K562 (cell line): Measurements from ENCODE around the gene RAP1GAP2. TPM values are rescaled to one million over a fixed set of nuclear protein-coding genes. Genes with fewer than 3 reads are reported as not detected.

Source experiments
- ATAC-seq: fragments of 200-7000 bp; cut with Tn5 transposase; 3 replicates; pipeline ENCODE4 v1.9.1; 2020; ENCODE audit warnings: moderate library complexity
- BruUV-seq: library from RNA; stranded (reverse); fragments of 400-500 nt; replicated peaks from 2 replicates; lab custom pipeline; 2021; lab: Mats Ljungman, UMichigan
- CTCF ChIA-PET: fragments of 300-600 bp; formaldehyde crosslinking; extraction: SDS; loops from one replicate; lab custom pipeline; 2021; ENCODE audit warnings: low intra/inter-chr PET ratio; lab: Yijun Ruan, JAX
- POLR2A ChIA-PET: fragments of 300-600, 350-650 bp; sonication (Branson Sonifier 250); formaldehyde crosslinking; extraction: SDS; loops from one replicate; lab custom pipeline; 2021; ENCODE audit warnings: antibody characterized with exemption, inconsistent platforms; lab: Yijun Ruan, JAX
- DNase-seq, 4 experiments: peaks; one replicate each; pipeline versions ENCODE4 v3.0.0 to v3.0.0-alpha.2; 2011 to 2018; ENCODE audit warnings: low spot score in 3 of 4, mixed read lengths in 3 of 4; ENCODE audit errors: extremely low read depth in 1 of 4
- FAIRE-seq: peaks from 2 replicates; lab custom pipeline; 2011; peaks lifted over from hg19 to GRCh38; lab: Jason Lieb, UNC
- H2AFZ ChIP-seq: 2 replicates; pipeline ENCODE4 v1.6.0; 2011; ENCODE audit warnings: low read depth, low read length, control low read depth, inconsistent platforms
- H3K27ac ChIP-seq: fragments of 200-600 bp; 3 replicates; pipeline ENCODE4 v1.8.0; 2011; ENCODE audit warnings: low read depth, mild to moderate bottlenecking, control low read depth, inconsistent platforms, low read length, moderate library complexity, mixed read lengths; ENCODE audit errors: extremely low read depth
- H3K27me3 ChIP-seq, 2 experiments: fragments of 300-600 bp in 1 of 2; 2 replicates in 1 of 2; 3 replicates in 1 of 2; pipeline versions ENCODE4 v1.6.0 to v1.8.0; 2011; ENCODE audit warnings: inconsistent platforms in 2 of 2, low read length in 2 of 2, mild to moderate bottlenecking in 1 of 2, mixed read lengths in 1 of 2, moderate library complexity in 1 of 2; ENCODE audit not compliant: control insufficient read depth in 2 of 2, insufficient read depth in 2 of 2
- H3K36me3 ChIP-seq: fragments of 300-600 bp; 3 replicates; pipeline ENCODE4 v1.8.0; 2011; ENCODE audit warnings: mild to moderate bottlenecking, low read length, inconsistent platforms; ENCODE audit not compliant: control insufficient read depth, insufficient read depth
- H3K4me1 ChIP-seq, 2 experiments: fragments of 200-600 bp in 1 of 2; replicated peaks in 1 of 2; 2 replicates in 1 of 2; 3 replicates in 1 of 2; pipeline versions ENCODE4 v1.5.1 to v1.8.0; 2011; ENCODE audit warnings: inconsistent platforms in 2 of 2, low read length in 2 of 2, mild to moderate bottlenecking in 1 of 2, mixed read lengths in 1 of 2, moderate library complexity in 1 of 2; ENCODE audit not compliant: control insufficient read depth in 2 of 2, insufficient read depth in 2 of 2
- H3K4me2 ChIP-seq: 2 replicates; pipeline ENCODE4 v1.6.1; 2011; ENCODE audit warnings: low read length, control low read depth, inconsistent platforms, mixed read lengths; ENCODE audit not compliant: insufficient read depth
- H3K4me3 ChIP-seq: fragments of 200-600 bp; sonication (generic), shearing (Covaris generic); 2 replicates; pipeline ENCODE4 v1.5.1; 2016; ENCODE audit warnings: control low read depth, inconsistent platforms
- H3K79me2 ChIP-seq: fragments of 200-600 bp; 3 replicates; pipeline ENCODE4 v1.8.0; 2011; ENCODE audit warnings: low read length, inconsistent platforms; ENCODE audit not compliant: control insufficient read depth, insufficient read depth
- H3K9ac ChIP-seq, 2 experiments: 2 replicates each; pipeline versions ENCODE4 v1.6.0 to v1.6.1; 2011; ENCODE audit warnings: low read depth in 2 of 2, low read length in 2 of 2, control low read depth in 1 of 2, inconsistent platforms in 1 of 2, mild to moderate bottlenecking in 1 of 2, mixed read lengths in 1 of 2; ENCODE audit not compliant: insufficient read depth in 1 of 2
- H3K9me1 ChIP-seq: one replicate; pipeline ENCODE4 v1.6.0; 2011; ENCODE audit warnings: inconsistent platforms, mild to moderate bottlenecking, low read length, moderate library complexity; ENCODE audit not compliant: control insufficient read depth, insufficient read depth
- H3K9me3 ChIP-seq: replicated peaks from 2 replicates; pipeline ENCODE4 v1.5.1; 2011; ENCODE audit warnings: low read depth, low read length, inconsistent platforms; ENCODE audit not compliant: control insufficient read depth, insufficient read depth
- H4K20me1 ChIP-seq: replicated peaks from 2 replicates; pipeline ENCODE4 v1.6.1; 2011; ENCODE audit warnings: low read length, inconsistent platforms, mixed read lengths; ENCODE audit not compliant: control insufficient read depth, insufficient read depth
- BRD9 ChIP-seq: fragments of 450-650 bp; IDR thresholded peaks from 2 replicates; pipeline ENCODE4 v1.6.1; 2018; ENCODE audit warnings: low read depth; ENCODE audit not compliant: partially characterized antibody
- CREM ChIP-seq: IDR thresholded peaks from 2 replicates; pipeline ENCODE4 v1.6.1; 2014; ENCODE audit warnings: antibody characterized with exemption, low read depth
- EWSR1 ChIP-seq: fragments of 450-650 bp; IDR thresholded peaks from 2 replicates; pipeline ENCODE4 v1.6.1; 2018; ENCODE audit warnings: borderline replicate concordance, mild to moderate bottlenecking, low read depth, moderate library complexity; ENCODE audit not compliant: partially characterized antibody
- KAT7 ChIP-seq: sonication (generic); formaldehyde crosslinking; IDR thresholded peaks from 2 replicates; pipeline ENCODE4 v1.8.0; 2022; ENCODE audit warnings: missing genetic modification reagents, mild to moderate bottlenecking, borderline replicate concordance
- PML ChIP-seq: IDR thresholded peaks from 2 replicates; pipeline ENCODE4 v1.6.1; 2012; ENCODE audit warnings: low read length, inconsistent platforms
- REST ChIP-seq, 2 experiments: fragments of 450-650 bp; formaldehyde crosslinking in 1 of 2; IDR thresholded peaks; 2 replicates each; pipeline versions ENCODE4 v1.4.0 to v1.6.1; 2014 to 2020; ENCODE audit warnings: mild to moderate bottlenecking in 2 of 2, borderline replicate concordance in 1 of 2, low read depth in 1 of 2
- ZSCAN32 ChIP-seq: fragments of 450-650 bp; formaldehyde crosslinking; IDR thresholded peaks from 2 replicates; pipeline ENCODE4 v1.4.0; 2020; ENCODE audit warnings: mild to moderate bottlenecking, moderate library complexity
- ZZZ3 ChIP-seq: fragments of 450-650 bp; IDR thresholded peaks from 2 replicates; pipeline ENCODE4 v1.6.1; 2016; ENCODE audit warnings: antibody characterized with exemption, mild to moderate bottlenecking, moderate library complexity
- WGBS: fragments of 100-300 bp; shearing (Covaris generic); methylation state at CpG from one replicate; pipeline ENCODE4 v1.1.6; 2016; ENCODE audit warnings: low coverage, mixed read lengths; ENCODE audit not compliant: insufficient coverage; ENCODE audit errors: missing lambda C conversion rate; 5-methylcytosine and 5-hydroxymethylcytosine counted together
- in situ Hi-C: fragments of 300-500 bp; cut with MboI; formaldehyde crosslinking; loops from 4 replicates; pipeline ENCODE4 v1.15.0; 2018; ENCODE audit warnings: inconsistent platforms, mixed read lengths
- intact Hi-C: fragments of 100-400 bp; cut with micrococcal nuclease; formaldehyde crosslinking; loops from 2 replicates; pipeline ENCODE4 v1.14.2; 2022
- polyA plus RNA-seq, 8 experiments: library from polyadenylated mRNA; depleted of rRNA in 4 of 8; stranded (reverse) in 5 of 8; unstranded in 3 of 8; fragments of >200 nt; fragmentation: Nextera tagmentation in 2 of 8; fragmentation: Illumina TruSeq in 1 of 8; extraction: Ambion mirVana in 2 of 8; extraction: Trizol in 1 of 8; gene quantifications; 2 replicates each; pipeline versions ENCODE4 v1.2.1 to v1.2.3, GENCODE V29; 2011 to 2014; ENCODE audit warnings: inconsistent platforms in 1 of 8, missing spikeins in 1 of 8
- total RNA-seq, 7 experiments: library from RNA; depleted of rRNA in 6 of 7; stranded (reverse); fragments of >200 nt in 6 of 7; fragmentation: Illumina TruSeq in 2 of 7; extraction: Trizol in 2 of 7; gene quantifications; 2 replicates each; pipeline versions ENCODE4 v1.2.1 to v1.2.3, GENCODE V29; 2011 to 2021; ENCODE audit warnings: low replicate concordance in 1 of 7

RAP1GAP2 gene
- total and polyA plus RNA-seq, 9 of the 15 experiments (the other 6 are each of a cell fraction or from before 2014, with no cell fraction given): 0.01 to 1.3 (median 0.42) TPM; not detected in 1

GRCh38 chr17:2794111-2794803 is 2.0 kb upstream of the RAP1GAP2 start:
- TF ChIP-seq BRD9 (no peak), CREM (no peak), REST (IDR thresholded peaks at IDR 0.05; ENCODE audit: borderline replicate concordance) (no peak), REST (CRISPR knock-in tag; IDR thresholded peaks at IDR 0.05; ENCODE audit: low read depth) (no peak), KAT7 (CRISPR knock-in tag) (no peak), PML (no peak), ZSCAN32 (CRISPR knock-in tag) (no peak), EWSR1 (no peak), ZZZ3 (no peak)
- in situ Hi-C loops: no loop called here
- H3K4me3 ChIP-seq: no peak overlapping the region
- intact Hi-C loops: no loop called here
- H3K4me1 ChIP-seq: peaks cover 0 to 15% of the 10 kb centered on the region in 2 experiments; a peak in 1 of 5 replicates
- H2AFZ ChIP-seq: no peak overlapping the region
- H4K20me1 ChIP-seq: no peaks in the 10 kb centered on the region
- FAIRE-seq: no peak
- no peak for ATAC-seq
- CTCF ChIA-PET: no interaction called here
- no peak overlapping the region for H3K9ac ChIP-seq
- no peaks in the 10 kb centered on the region for H3K36me3 ChIP-seq
- H3K27ac ChIP-seq: no peak overlapping the region
- no peak for DNase-seq
- peaks cover 10 to 55% of the 10 kb centered on the region in 2 experiments for H3K27me3 ChIP-seq
- H3K9me1 ChIP-seq: no peaks in the 10 kb centered on the region
- H3K9me3 ChIP-seq: no peaks in the 10 kb centered on the region
- POLR2A ChIA-PET: no interaction called here
- no peak overlapping the region for H3K4me2 ChIP-seq
- WGBS: 5% methylated on average over 4 of the region's 6 CpGs
- BruUV-seq: no TSS peak
- H3K79me2 ChIP-seq: no peaks in the 10 kb centered on the region
